Activated CD4-positive, alpha-beta T cell treated with anti-CD3 and anti-CD28 coated beads, Interleukin-2, amount 50 U/mL, for 16 hours (primary cell): ENCODE measurements around the gene VSIG10.
"Not testable (repeated sequence)": the region's sequence is repeated elsewhere in the genome, so short reads cannot be mapped to it uniquely, and the experiment has no call there.

Experiments used
- DNase-seq: peaks from one replicate; pipeline ENCODE4 v3.0.0-alpha.2; 2020

VSIG10 gene

GRCh38 chr12:118025168-118025567 lies 78.6 kb downstream of the VSIG10 start:
- no peak for DNase-seq

DNA sequence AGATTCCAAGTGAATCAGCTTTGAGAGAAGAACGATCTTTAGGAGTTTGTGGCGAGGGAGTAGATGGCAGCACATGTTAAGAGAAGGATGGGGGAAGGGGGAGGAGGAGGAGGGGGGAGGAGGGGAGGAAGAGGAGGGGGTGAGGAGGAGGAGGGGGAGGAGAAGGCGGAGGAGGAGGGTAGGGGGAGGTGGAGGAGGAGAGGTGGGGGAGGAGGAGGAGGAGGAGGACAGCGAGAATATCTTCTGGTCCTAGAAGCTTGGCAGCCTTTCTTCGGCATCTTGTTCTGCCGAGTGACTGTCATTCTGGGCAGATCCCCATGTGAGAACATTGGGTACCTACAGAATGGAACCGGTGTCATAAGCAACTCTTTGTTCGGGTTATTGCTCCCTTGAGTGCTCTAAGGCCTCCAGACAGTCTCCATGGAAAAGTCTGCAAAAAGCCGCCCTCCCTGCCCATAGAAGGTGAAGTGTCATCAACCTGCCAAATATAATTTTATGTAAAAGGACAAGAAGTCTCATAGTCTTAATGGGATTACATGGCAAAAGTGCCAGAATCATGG lies 80.4 kb downstream of the VSIG10 start:
- DNase-seq, result no peak

GRCh38 chr12:118022728-118023109 lies 81.1 kb downstream of the VSIG10 start:
- no peak for DNase-seq

DNA sequence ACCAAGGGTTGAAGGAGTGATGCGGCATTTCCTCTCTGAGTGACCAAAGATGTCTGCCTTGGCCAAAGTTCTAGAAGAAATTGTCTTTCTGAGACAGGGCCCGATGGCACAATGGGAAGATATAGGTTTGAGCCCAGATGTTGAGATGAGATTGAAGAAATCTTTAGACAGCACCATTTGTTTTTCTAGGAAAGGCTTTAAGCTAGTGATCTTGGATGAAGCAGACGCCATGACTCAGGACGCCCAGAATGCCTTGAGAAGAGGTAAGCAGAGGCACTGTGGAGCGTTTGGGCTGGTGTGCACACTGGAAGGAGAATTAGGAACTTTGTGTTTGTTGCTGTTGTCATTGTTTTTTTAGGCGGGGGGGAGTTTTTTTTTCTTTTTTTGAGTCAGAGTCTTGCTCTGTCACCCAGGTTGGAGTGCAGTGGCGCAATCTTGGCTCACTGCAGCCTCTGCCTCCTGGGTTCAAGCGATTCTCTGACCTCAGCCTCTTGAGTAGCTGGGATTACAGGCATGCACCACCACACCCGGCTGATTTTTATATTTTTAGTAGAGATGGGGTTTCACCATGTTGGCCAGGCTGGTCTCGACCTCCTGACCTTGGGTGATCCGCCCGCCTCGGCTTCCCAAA lies 81.6 kb downstream of the VSIG10 start:
- not testable (repeated sequence) for DNase-seq

DNA sequence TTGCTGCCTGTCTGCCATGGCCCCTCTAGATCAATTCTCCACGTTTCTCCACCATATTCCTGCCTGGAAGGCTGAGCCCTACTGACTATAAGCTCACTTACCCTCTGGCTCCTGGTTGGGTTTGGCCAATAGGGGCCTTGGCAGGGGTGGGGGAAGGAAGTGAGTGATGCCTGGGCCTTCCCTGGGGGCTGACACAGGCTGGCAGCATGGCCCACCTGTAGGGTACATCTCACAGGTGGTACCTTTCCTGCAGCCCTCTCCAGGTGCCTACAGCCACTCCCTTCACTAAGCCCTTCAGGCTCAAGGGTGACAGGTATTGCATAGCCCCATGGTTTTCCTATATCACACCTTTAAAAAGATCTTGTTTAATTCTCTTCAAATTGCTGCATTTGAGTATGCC lies 83.8 kb downstream of the VSIG10 start:
- no peak for DNase-seq

DNA sequence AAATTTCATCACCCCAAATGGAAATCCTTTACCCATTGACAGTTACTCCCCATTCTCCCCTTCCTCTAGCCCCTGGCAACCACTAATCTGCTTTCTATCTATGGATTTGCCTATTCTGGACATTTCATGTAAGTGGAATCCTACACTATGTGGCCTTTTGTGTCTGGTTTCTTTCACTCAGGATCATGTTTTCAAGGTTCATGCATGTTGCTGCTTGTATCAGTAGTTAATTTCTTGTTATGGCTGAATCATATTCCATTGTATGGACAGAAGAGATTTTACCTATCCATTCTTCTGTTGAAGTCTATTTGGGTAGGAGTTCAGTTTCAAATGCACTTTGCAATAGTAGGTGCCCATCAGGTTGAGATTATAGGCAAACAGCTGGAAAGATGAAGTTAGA lies 85.9 kb downstream of the VSIG10 start:
- no peak for DNase-seq

GRCh38 chr12:118016424-118017264 lies 87.2 kb downstream of the VSIG10 start, which contains the start of gene RFC5:
Gene RFC5 (plus strand): TSS chr12:118016703. CDS start chr12:118016828, 125 bp downstream.
- DNase-seq, result peak; percentile 98

GRCh38 chr12:118015944-118016343 lies 87.9 kb downstream of the VSIG10 start:
- no peak for DNase-seq

DNA sequence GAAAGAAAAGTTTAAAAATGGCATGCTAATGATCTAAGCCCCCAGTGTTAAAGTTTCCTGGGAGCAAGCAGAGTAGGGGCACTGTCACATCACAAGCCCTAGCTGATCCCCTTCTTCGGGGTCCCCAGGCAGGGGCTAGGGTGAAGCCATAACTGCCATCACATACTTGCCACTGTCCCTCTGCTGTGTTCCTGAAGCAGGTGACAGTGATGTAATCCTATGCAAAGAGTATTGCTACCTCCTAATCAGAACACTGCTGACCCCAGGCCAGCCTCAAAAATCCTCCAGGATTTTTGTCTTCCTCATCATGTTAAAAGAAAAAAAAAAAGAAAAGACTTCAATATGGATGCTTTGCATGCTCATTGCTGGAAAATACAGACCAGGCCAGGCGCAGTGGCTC lies 88.5 kb downstream of the VSIG10 start:
- DNase-seq, result no peak
